GM21360 (cell line): Measurements from ENCODE around the gene TMEM238.

ENCODE experiments used
- ATAC-seq: cut with Tn5 transposase; IDR thresholded peaks from one replicate; pipeline ENCODE4 v1.9.1; 2021; ENCODE audit warnings: mild to moderate bottlenecking, moderate library complexity; ENCODE audit not compliant: unreplicated experiment

TMEM238 gene

GRCh38 chr19:55382013-55382412 lies 2.1 kb downstream of the TMEM238 start:
- no peak for ATAC-seq

- no peak for ATAC-seq
Measured at GRCh38 chr19:55379174-55379573, 4.9 kb downstream of the TMEM238 start.

GRCh38 chr19:55377356-55378131 lies 6.5 kb downstream of the TMEM238 start:
- ATAC-seq: no peak

- no peak for ATAC-seq
Measured at GRCh38 chr19:55376241-55376933, 7.7 kb downstream of the TMEM238 start, which contains the start of gene TMEM190. TMEM190 (plus strand) TSS chr19:55376826; CDS start chr19:55376854, 28 bp downstream.

- ATAC-seq: no peak
Measured at GRCh38 chr19:55373993-55374757, 9.9 kb downstream of the TMEM238 start.

- ATAC-seq: no peak
Measured at GRCh38 chr19:55373306-55373992, 10.6 kb downstream of the TMEM238 start.

- ATAC-seq: no peak
Measured at GRCh38 chr19:55372316-55373081, 11.6 kb downstream of the TMEM238 start.

GRCh38 chr19:55370305-55370988 lies 13.6 kb downstream of the TMEM238 start, which contains the start of gene IL11:
IL11 (minus strand) TSS chr19:55370463; CDS start chr19:55370310, 153 bp downstream.
- no peak for ATAC-seq

- ATAC-seq: no peak
Measured at GRCh38 chr19:55369653-55370304, 14.3 kb downstream of the TMEM238 start.

GRCh38 chr19:55368701-55369563 lies 15.2 kb downstream of the TMEM238 start:
- ATAC-seq: no peak

GRCh38 chr19:55368106-55368505 lies 16.0 kb downstream of the TMEM238 start:
- ATAC-seq: no peak

- ATAC-seq: no peak
Measured at GRCh38 chr19:55366790-55367189, 17.3 kb downstream of the TMEM238 start.

GRCh38 chr19:55365964-55366363 lies 18.1 kb downstream of the TMEM238 start:
- no peak for ATAC-seq

GRCh38 chr19:55365245-55365644 lies 18.8 kb downstream of the TMEM238 start:
- no peak for ATAC-seq

GRCh38 chr19:55362990-55363716 lies 20.9 kb downstream of the TMEM238 start, which contains the start of gene GARIN5B:
GARIN5B (minus strand) TSS chr19:55363260; CDS start chr19:55363066, 194 bp downstream.
- ATAC-seq: no peak

- ATAC-seq: no peak
Measured at GRCh38 chr19:55362174-55362989, 21.7 kb downstream of the TMEM238 start.
